HepG2 (cell line): ENCODE results near the gene ENDOU. TPM values are rescaled to one million over a fixed set of nuclear protein-coding genes. Genes with fewer than 3 reads are reported as not detected.

Source experiments
- ATAC-seq: fragments of 200-7000 bp; cut with Tn5 transposase; 3 replicates; pipeline ENCODE4 v1.9.1; 2020; ENCODE audit warnings: mild to moderate bottlenecking, moderate library complexity
- BruUV-seq: library from RNA; stranded (reverse); fragments of 400-500 nt; replicated peaks from 2 replicates; lab custom pipeline; 2021; lab: Mats Ljungman, UMichigan
- CTCF ChIA-PET: fragments of 300-600 bp; formaldehyde crosslinking; extraction: SDS; loops from one replicate; lab custom pipeline; 2021; ENCODE audit warnings: low total read pairs, inconsistent platforms, low intra/inter-chr PET ratio; lab: Yijun Ruan, JAX
- POLR2A ChIA-PET: fragments of 350-600 bp; sonication (Branson Sonifier 250); formaldehyde crosslinking; loops from one replicate; lab custom pipeline; 2020; ENCODE audit warnings: antibody characterized with exemption, inconsistent platforms; lab: Yijun Ruan, JAX
- DNase-seq: peaks from one replicate; pipeline ENCODE4 v3.0.0-alpha.2; 2015; ENCODE audit warnings: low spot score
- FAIRE-seq: peaks from 3 replicates; lab custom pipeline; 2011; peaks lifted over from hg19 to GRCh38; lab: Jason Lieb, UNC
- H2AFZ ChIP-seq: one replicate; pipeline ENCODE4 v1.6.1; 2011; ENCODE audit warnings: low read length, inconsistent platforms
- H3K27ac ChIP-seq: fragments of 300-600 bp; 3 replicates; pipeline ENCODE4 v1.8.0; 2011; ENCODE audit warnings: mixed run types, mild to moderate bottlenecking, mixed read lengths, low read length, inconsistent platforms; ENCODE audit not compliant: insufficient read depth; ENCODE audit errors: extremely low read length
- H3K27me3 ChIP-seq, 2 experiments: fragments of 200-600 bp in 1 of 2; 2 replicates in 1 of 2; 3 replicates in 1 of 2; pipeline versions ENCODE4 v1.6.0 to v1.8.0; 2011; ENCODE audit warnings: low read length in 2 of 2, mild to moderate bottlenecking in 2 of 2, moderate library complexity in 2 of 2, inconsistent platforms in 1 of 2; ENCODE audit not compliant: insufficient read depth in 2 of 2, control insufficient read depth in 1 of 2
- H3K36me3 ChIP-seq, 2 experiments: fragments of 200-600 bp in 1 of 2; replicated peaks in 1 of 2; 2 replicates in 1 of 2; 3 replicates in 1 of 2; pipeline versions ENCODE4 v1.5.1 to v1.8.0; 2011; ENCODE audit warnings: low read length in 2 of 2, inconsistent platforms in 1 of 2; ENCODE audit not compliant: insufficient read depth in 2 of 2, control insufficient read depth in 1 of 2
- H3K4me1 ChIP-seq: 2 replicates; pipeline ENCODE4 v1.5.1; 2012; ENCODE audit warnings: low read length, inconsistent platforms; ENCODE audit not compliant: insufficient read depth
- H3K4me2 ChIP-seq: 2 replicates; pipeline ENCODE4 v1.6.0; 2011; ENCODE audit warnings: low read depth, low read length, inconsistent platforms
- H3K4me3 ChIP-seq, 3 experiments: fragments of 200-600 bp in 1 of 3; sonication (generic), shearing (Covaris generic) in 1 of 3; replicated peaks in 1 of 3; 2 replicates each; pipeline ENCODE4 v1.5.1; 2011 to 2016; ENCODE audit warnings: low read length in 3 of 3, inconsistent platforms in 2 of 3, low read depth in 2 of 3, mild to moderate bottlenecking in 2 of 3, control low read depth in 1 of 3, mixed read lengths in 1 of 3; ENCODE audit not compliant: insufficient read depth in 1 of 3
- H3K79me2 ChIP-seq: one replicate; pipeline ENCODE4 v1.6.1; 2011; ENCODE audit warnings: low read length, inconsistent platforms; ENCODE audit not compliant: insufficient read depth
- H3K9ac ChIP-seq: 2 replicates; pipeline ENCODE4 v1.6.0; 2011; ENCODE audit warnings: mild to moderate bottlenecking, low read depth, low read length, inconsistent platforms; ENCODE audit not compliant: insufficient read depth
- H3K9me3 ChIP-seq: 2 replicates; pipeline ENCODE4 v1.5.1; 2012; ENCODE audit warnings: mild to moderate bottlenecking, low read length
- H4K20me1 ChIP-seq: 2 replicates; pipeline ENCODE4 v1.6.0; 2011; ENCODE audit warnings: inconsistent platforms, mild to moderate bottlenecking, low read length, moderate library complexity; ENCODE audit not compliant: insufficient read depth
- BORCS8-MEF2B ChIP-seq: sonication (generic); formaldehyde crosslinking; IDR thresholded peaks from 2 replicates; pipeline ENCODE4 v1.8.0; 2022; ENCODE audit warnings: mild to moderate bottlenecking, missing genetic modification reagents
- FIP1L1 ChIP-seq: fragments of 200-400 bp; formaldehyde crosslinking; IDR thresholded peaks from 2 replicates; pipeline ENCODE4 v1.6.1; 2018; ENCODE audit warnings: low read depth, mild to moderate bottlenecking, low read length, moderate library complexity, borderline replicate concordance; ENCODE audit not compliant: insufficient read depth
- HNF4G ChIP-seq, 2 experiments: sonication (generic) in 1 of 2; formaldehyde crosslinking in 1 of 2; IDR thresholded peaks; 2 replicates each; pipeline versions ENCODE4 v1.4.0 to v1.6.1; 2011 to 2020; ENCODE audit warnings: borderline replicate concordance in 2 of 2, low read depth in 2 of 2, mild to moderate bottlenecking in 2 of 2, low read length in 1 of 2, missing genetic modification reagents in 1 of 2, moderate library complexity in 1 of 2
- HOXA3 ChIP-seq: sonication (generic); formaldehyde crosslinking; IDR thresholded peaks from 2 replicates; pipeline ENCODE4 v1.5.0; 2020; ENCODE audit warnings: missing genetic modification reagents
- NFE2L2 ChIP-seq: fragments of 150-350 bp; IDR thresholded peaks from 2 replicates; pipeline ENCODE4 v1.6.1; 2014; ENCODE audit warnings: low read length
- PRMT3 ChIP-seq: sonication (generic); formaldehyde crosslinking; IDR thresholded peaks from 2 replicates; pipeline ENCODE4 v1.8.1; 2022; ENCODE audit warnings: low read depth, mild to moderate bottlenecking, moderate library complexity, missing genetic modification reagents, borderline replicate concordance
- SCMH1 ChIP-seq: sonication (generic); formaldehyde crosslinking; IDR thresholded peaks from 2 replicates; pipeline ENCODE4 v1.9.0; 2021; ENCODE audit warnings: missing genetic modification reagents, mild to moderate bottlenecking, borderline replicate concordance
- ZFP36 ChIP-seq: fragments of 150-350 bp; IDR thresholded peaks from 2 replicates; pipeline ENCODE4 v1.6.1; 2018; ENCODE audit warnings: borderline replicate concordance, low read length, low read depth; ENCODE audit not compliant: partially characterized antibody
- ZNF143 ChIP-seq: sonication (generic); formaldehyde crosslinking; IDR thresholded peaks from 2 replicates; pipeline ENCODE4 v1.4.0; 2020; ENCODE audit warnings: missing genetic modification reagents
- ZNF180 ChIP-seq: sonication (generic); formaldehyde crosslinking; IDR thresholded peaks from 2 replicates; pipeline ENCODE4 v1.4.0; 2020; ENCODE audit warnings: low read depth, missing genetic modification reagents, borderline replicate concordance
- ZNF274 ChIP-seq: sonication (generic); formaldehyde crosslinking; IDR thresholded peaks from 2 replicates; pipeline ENCODE4 v1.5.1; 2020; ENCODE audit warnings: mild to moderate bottlenecking, missing genetic modification reagents
- ZNF282 ChIP-seq: fragments of 450-650 bp; IDR thresholded peaks from 2 replicates; pipeline ENCODE4 v1.6.1; 2018; ENCODE audit not compliant: partially characterized antibody
- ZNF660 ChIP-seq: sonication (generic); formaldehyde crosslinking; IDR thresholded peaks from 2 replicates; pipeline ENCODE4 v1.5.1; 2020; ENCODE audit warnings: mild to moderate bottlenecking, low read depth, missing genetic modification reagents, borderline replicate concordance
- WGBS: methylation state at CpG from one replicate; pipeline ENCODE4 v1.1.6; 2017; ENCODE audit warnings: low lambda C conversion rate; 5-methylcytosine and 5-hydroxymethylcytosine counted together
- in situ Hi-C: cut with HindIII; loops from 2 replicates; pipeline ENCODE4 v1.10.0; 2017; ENCODE audit warnings: low pct_unique_long_range_greater_than_20kb; ENCODE audit not compliant: extremely low pct_ligation_motif_present
- intact Hi-C: fragments of 100-400 bp; cut with micrococcal nuclease; formaldehyde crosslinking; loops from one replicate; pipeline ENCODE4 v1.10.0; 2022; ENCODE audit not compliant: unreplicated experiment
- polyA plus RNA-seq, 8 experiments: library from polyadenylated mRNA; depleted of rRNA in 3 of 8; stranded (reverse) in 7 of 8; unstranded in 1 of 8; fragments of >200 nt; fragmentation: Illumina TruSeq in 4 of 8; extraction: Trizol in 4 of 8; gene quantifications; 2 replicates each; pipeline versions ENCODE4 v1.2.1 to v1.2.3, GENCODE V29; 2011 to 2016; ENCODE audit warnings: low read depth in 4 of 8, missing spikeins in 1 of 8, mixed read lengths in 1 of 8; ENCODE audit not compliant: insufficient read depth in 1 of 8
- total RNA-seq, 5 experiments: library from RNA; depleted of rRNA; stranded (reverse); fragments of >200 nt; fragmentation: Illumina TruSeq; extraction: Trizol; gene quantifications; 2 replicates each; pipeline ENCODE4 v1.2.3, GENCODE V29; 2016; ENCODE audit warnings: low read depth in 1 of 5
- TF ChIP-seq, protein P1 (sequence below): IDR thresholded peaks from 2 replicates; pipeline ENCODE4 v1.6.1; 2016; ENCODE audit warnings: mild to moderate bottlenecking, missing biosample characterization, missing genetic modification reagents
- TF ChIP-seq, protein P2 (sequence below): sonication (generic); formaldehyde crosslinking; IDR thresholded peaks from 2 replicates; pipeline ENCODE4 v1.8.1; 2022; ENCODE audit warnings: mild to moderate bottlenecking, missing genetic modification reagents

ENDOU gene
- total and polyA plus RNA-seq, 2 of the 13 experiments (the other 11 are each of a cell fraction or from before 2014, with no cell fraction given): not detected

DNA sequence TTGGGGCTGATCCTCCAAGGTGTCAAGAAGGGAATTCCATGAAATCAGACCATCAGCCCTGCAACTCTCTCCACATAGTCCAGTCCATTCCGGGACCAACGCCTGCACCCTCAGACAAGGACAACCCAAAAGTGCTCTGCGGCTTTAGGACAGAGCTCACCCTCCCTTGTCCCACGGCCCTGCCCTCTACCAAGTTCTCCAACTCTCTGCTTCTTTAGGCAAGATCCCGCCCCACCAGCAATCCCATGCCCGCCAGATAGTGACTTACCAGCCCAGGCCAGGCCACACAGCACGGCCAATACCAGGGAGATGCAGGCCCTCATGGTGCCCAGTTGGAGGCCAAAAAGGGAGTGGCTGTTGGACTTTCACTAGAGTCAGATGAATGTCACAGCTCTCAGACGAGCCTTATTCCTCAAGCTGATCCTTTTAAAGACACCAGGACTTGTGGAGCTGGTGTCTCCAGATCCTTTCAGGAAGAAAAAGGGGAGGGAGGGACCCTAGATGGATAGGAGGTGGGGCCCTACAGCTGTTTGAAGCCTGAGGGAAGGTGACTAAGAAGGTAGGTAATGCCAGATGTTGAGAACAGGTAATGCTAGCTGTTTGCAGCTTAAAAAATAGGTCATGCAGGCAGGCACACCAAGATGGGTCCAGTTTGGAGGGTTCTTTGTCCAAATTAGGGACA lies at the start of gene ENDOU (continued):
- TF ChIP-seq, protein P1, sequence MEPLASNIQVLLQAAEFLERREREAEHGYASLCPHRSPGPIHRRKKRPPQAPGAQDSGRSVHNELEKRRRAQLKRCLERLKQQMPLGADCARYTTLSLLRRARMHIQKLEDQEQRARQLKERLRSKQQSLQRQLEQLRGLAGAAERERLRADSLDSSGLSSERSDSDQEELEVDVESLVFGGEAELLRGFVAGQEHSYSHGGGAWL (CRISPR knock-in tag): no peak
- TF ChIP-seq ZNF660 (CRISPR knock-in tag): no peak
- TF ChIP-seq, protein P2, sequence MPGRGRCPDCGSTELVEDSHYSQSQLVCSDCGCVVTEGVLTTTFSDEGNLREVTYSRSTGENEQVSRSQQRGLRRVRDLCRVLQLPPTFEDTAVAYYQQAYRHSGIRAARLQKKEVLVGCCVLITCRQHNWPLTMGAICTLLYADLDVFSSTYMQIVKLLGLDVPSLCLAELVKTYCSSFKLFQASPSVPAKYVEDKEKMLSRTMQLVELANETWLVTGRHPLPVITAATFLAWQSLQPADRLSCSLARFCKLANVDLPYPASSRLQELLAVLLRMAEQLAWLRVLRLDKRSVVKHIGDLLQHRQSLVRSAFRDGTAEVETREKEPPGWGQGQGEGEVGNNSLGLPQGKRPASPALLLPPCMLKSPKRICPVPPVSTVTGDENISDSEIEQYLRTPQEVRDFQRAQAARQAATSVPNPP: no peak
- no peak for TF ChIP-seq ZNF282

DNA sequence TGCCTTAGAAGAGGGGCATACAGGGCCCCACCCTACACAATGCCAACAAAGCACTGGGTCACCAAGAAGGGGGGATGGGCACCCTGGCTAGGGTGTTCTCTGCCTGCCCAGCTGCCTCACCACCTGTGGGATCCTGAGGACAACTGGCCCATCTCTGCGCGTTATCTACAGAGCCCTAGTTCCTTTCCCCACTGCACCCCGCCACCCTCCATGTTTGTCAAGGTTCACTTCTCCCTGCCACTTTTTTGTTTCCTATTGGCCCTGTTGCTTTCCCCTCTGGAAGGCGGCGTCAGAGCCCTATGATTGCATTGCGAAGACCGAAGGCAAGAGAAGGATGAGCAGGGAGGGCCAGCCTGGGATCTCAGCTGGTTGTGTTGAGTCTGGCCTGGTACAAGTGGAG lies 49.4 kb upstream of the ENDOU start:
- no peak overlapping the region for H2AFZ ChIP-seq
- H3K4me1 ChIP-seq: peaks cover 49% of the 10 kb centered on the region
- ATAC-seq (no peak), FAIRE-seq (no peak), DNase-seq (no peak)
- H3K9me3 ChIP-seq: no peaks in the 10 kb centered on the region
- no peak overlapping the region for H3K9ac ChIP-seq
- no TSS peak for BruUV-seq
- 95% methylated on average over 7 of the region's 7 CpGs for WGBS
- no peak overlapping the region for H3K27ac ChIP-seq
- no peak overlapping the region for H3K4me3 ChIP-seq
- no peaks in the 10 kb centered on the region for H4K20me1 ChIP-seq
- intact Hi-C loops: loop anchor here (5.0 kb wide), 1 partner anchor 122 kb away; no protein-coding TSS in a partner anchor
- no peak overlapping the region for H3K4me2 ChIP-seq
- ChIA-PET POLR2A (interaction anchor here (0.7 kb wide), 1 partner anchor 69 kb away, joined by 3 read pairs; the partner anchor contains the start of gene RPAP3), CTCF (interaction anchor here (1.1 kb wide), 1 partner anchor 57 kb away, joined by 4 read pairs; no protein-coding TSS in a partner anchor)
- no peaks in the 10 kb centered on the region for H3K79me2 ChIP-seq
- peaks cover 3 to 8% of the 10 kb centered on the region in 2 experiments; a peak in 2 of 5 replicates for H3K27me3 ChIP-seq
- H3K36me3 ChIP-seq: no peaks in the 10 kb centered on the region
- TF ChIP-seq BORCS8-MEF2B (no peak), ZFP36 (no peak), HNF4G (IDR thresholded peaks at IDR 0.05; ENCODE audit: borderline replicate concordance, low read depth, low read length) (no peak), HNF4G (CRISPR knock-in tag; IDR thresholded peaks at IDR 0.05; ENCODE audit: borderline replicate concordance, low read depth) (no peak), ZNF274 (CRISPR knock-in tag) (no peak), FIP1L1 (no peak), HOXA3 (CRISPR knock-in tag) (no peak), SCMH1 (CRISPR knock-in tag) (no peak), ZNF143 (CRISPR knock-in tag) (no peak), NFE2L2 (no peak), PRMT3 (no peak), ZNF180 (CRISPR knock-in tag) (no peak)
- in situ Hi-C loops: loop anchor here (5.0 kb wide), 2 partner anchors 32 to 62 kb away; no protein-coding TSS in a partner anchor
